Measurements from ENCODE around the gene PKP4.

Gene PKP4

DNA sequence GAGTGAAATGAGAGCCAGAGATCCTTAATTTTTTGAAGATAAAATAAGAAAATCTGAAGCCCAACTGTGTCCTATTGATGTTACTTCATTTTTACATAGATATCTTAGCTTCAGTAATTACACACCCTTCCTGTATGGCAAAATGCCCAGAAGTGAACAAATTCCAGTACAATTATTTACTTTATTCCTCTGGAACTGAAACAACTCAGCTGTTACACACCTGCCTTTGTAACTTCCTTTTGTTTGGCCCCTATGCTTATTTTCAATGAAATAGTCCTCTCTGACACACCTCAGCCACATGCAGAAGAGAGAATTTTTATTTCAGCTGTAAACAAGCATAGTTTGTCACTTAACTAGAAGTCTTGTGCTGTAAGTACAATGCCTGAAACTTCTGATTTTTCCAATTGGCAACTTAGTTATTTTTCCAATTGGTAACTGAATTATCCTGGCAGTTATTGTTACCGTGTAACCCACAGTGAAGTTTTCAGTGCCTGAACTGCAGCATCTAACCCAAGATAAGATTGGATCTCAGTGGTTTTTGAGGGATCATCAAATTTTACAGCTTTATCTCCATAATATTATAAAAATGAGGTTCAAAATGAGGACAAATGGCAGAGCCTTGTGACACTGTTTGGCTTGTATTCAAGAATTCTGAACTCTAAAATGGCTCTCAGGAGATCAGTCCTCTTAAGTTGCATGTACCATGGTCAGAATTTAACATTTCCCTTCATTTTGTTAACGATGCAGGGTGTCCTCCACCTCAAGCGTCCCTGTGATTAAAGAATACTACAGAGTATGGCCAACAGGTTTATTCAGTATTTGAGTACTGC is 82.6 kb downstream of the PKP4 start:
- no peak for DNase-seq (ENCODE audit: low read depth in 1 of 2, low spot score in 1 of 2)

DNA sequence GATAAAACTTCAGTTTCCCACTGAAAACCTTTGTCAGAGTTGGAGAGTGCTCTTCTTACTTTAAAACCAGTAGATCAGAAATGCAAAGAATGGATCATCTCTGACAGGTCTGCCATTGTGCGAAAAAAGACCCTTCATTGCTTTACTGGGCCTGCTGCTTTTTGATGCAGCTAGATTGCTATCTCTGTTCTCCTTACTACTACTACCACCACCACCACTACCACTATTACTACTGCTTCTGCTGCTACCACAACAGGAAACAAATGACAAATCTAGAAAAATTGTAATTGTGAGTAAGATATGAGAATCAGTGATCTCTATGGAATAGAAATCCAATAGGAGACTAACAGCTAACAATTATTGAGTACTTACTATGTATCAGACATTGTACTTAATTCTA is 85.8 kb downstream of the PKP4 start:
- DNase-seq (ENCODE audit: low read depth in 1 of 2, low spot score in 1 of 2) = no peak

DNA sequence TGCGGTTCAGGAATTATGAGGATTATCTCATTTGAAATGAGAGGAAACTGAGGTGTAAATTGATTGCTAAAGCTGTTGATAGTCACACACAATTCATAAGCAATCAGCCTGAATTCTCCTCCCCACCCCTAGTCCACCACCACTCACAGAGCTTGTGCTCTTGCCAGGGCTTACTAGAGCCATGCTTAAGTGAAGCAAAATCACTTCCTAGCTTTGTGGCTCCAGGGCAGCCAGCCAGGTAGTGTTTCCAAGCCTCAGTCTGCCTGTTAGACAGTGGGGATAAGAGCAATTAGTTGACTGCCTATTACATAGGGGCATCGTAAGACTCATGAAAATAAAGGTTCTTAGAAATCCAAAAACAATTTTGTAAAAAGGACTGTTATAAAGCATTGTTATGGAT is 87.2 kb downstream of the PKP4 start:
- no peak for DNase-seq (ENCODE audit: low read depth in 1 of 2, low spot score in 1 of 2)

DNA sequence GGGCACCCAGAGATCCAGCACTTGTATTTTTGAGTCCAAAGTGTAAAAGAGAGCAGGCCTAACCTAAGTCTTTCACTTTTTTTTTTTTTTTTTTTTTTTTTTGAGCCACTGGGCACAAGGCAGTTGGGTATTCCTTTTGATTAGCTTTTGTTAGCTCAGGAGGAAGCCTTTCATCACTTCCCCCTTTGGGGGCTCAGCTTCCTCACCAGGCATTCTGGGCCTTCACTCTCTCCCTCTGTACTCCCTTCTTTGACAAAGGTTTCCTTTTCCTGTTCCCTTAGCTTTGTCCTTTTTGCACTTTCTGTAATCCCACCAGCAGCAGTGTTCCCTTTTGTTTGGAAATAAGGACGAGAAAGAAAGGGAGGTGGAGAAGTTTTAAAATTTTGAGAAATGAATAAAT is 88.2 kb downstream of the PKP4 start:
- DNase-seq (ENCODE audit: low read depth in 1 of 2, low spot score in 1 of 2) = no peak

DNA sequence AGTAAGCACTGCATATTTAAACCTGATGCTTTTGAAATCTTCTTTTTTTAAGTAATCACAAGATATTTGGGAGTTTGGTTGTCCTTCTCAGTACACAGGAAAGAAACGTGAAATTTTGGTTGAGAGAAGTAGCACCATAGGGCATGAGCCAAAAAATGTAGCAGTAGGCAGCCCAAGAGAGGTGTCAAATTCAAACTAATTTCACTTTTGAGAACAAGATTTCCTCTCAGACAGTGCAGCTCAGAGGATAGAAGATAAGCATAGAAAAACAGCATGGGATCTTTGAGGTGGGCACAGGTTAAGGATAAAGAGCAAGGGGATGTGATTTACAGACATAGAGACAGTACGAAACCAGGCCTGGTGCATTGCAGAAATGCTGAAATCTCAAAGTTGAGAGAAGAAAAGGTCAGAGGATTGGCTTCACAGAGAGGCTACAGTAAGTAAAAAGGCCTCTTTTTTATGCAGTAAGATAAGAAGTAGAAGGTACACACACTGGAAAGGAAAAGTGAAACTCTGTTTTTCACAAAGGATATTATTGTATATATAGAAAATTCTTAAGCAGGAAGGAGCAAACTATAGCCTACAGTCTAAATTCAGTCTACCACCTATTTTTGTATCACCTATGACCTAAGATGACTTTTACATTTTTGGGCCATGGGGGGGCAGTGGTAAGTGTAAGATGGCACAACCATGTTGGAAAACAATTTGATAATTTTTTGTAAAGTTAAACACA is 89.8 kb downstream of the PKP4 start:
- DNase-seq (ENCODE audit: low read depth in 1 of 2, low spot score in 1 of 2) = no peak

DNA sequence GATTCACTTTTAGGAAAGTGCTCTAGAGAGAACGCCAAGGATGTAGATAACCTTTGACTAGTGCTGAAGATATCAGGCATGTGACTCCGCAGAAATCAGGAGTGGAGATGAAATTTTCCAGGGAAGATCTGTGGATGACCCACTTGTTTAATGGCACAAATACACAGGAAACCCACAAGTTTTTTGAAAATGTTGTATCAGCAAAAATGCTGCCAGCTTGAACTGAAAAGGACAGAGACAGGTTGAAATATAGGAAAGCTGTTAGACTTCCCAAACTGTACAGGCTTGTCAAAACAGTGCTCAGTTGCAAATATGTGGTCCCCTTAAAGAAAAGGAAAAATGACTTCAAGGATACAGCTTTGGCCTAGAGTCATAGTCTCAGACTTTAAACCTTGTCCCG is 96.5 kb downstream of the PKP4 start:
- DNase-seq (ENCODE audit: low read depth in 1 of 2, low spot score in 1 of 2) = no peak

DNA sequence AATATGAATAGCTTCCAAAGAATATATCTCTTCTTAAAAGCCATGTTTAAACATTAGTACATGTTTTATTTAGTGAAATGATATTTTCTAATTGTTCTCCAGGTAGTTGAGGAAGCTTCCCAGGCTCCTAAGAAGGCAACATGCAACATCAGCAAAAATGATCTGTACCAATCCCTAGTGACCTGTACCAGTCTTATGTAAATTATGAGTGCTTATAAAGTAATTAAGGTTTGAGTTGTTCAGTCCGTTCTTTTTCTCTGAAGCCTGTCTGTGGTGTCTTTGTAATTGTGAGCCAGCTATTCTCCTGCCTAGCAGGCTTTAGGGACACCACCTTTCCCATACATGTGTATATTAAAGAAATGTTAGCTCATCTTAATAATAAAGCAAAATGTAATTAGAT is 98.2 kb downstream of the PKP4 start:
- DNase-seq (ENCODE audit: low read depth in 1 of 2, low spot score in 1 of 2) = no peak

DNA sequence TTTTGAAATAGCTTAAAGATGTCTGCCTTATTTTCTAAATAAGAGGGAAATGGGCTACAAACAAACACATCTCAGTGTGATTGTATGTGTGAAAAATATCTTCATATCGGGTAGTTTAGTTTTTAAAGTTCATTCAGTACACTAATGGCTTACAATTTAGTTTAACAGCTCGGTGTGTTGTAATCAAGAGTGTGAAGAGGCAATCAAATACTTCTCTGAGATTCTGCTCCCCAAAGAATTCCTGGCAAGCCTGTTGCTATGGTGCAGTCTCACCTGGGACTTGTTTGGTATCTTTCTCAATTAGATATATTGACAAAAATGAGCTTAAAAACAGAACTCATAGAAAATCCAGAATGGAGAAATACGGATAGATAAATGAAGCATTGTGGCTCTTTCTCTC is 99.4 kb downstream of the PKP4 start:
- DNase-seq (ENCODE audit: low read depth in 1 of 2, low spot score in 1 of 2) = no peak

DNA sequence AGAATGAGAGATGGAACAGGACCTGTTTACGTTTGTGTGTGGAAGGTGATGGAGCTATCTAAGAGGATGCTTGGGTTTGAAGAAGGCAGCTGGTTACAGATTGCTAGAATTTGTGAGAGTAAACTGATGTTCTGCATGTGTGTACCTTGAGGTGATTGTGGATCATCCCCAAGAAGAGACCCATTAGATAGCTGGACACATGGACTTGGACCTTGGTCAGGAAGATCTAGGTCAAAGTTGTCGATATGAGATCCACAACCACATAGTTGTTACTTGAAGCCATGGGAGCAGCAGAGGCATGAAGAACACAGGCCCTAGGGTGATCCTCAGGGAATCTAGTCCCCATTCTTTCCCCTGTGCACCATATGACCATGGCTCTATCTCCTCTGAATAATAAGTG is 101.0 kb downstream of the PKP4 start:
- no peak for DNase-seq (ENCODE audit: low read depth in 1 of 2, low spot score in 1 of 2)

DNA sequence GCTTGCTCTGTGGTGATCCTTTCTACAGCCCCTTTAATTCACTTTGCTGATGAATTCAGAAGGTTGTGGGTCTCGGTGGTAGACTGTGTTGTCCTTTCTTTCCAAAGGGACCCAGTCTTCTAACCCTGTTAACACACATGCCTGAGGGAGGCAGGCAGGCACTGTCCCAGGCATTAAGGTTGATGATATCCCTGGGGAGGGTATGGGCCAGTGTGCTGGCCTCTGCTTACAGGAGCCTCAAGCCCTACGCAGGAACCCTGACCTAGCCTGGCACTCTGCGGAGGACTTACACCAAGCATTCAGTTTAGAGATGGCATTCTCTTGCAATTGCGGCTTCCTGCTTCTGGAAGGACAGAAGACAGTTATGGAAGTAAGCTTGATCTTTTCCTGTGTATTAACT is 102.5 kb downstream of the PKP4 start:
- no peak for DNase-seq (ENCODE audit: low read depth in 1 of 2, low spot score in 1 of 2)

DNA sequence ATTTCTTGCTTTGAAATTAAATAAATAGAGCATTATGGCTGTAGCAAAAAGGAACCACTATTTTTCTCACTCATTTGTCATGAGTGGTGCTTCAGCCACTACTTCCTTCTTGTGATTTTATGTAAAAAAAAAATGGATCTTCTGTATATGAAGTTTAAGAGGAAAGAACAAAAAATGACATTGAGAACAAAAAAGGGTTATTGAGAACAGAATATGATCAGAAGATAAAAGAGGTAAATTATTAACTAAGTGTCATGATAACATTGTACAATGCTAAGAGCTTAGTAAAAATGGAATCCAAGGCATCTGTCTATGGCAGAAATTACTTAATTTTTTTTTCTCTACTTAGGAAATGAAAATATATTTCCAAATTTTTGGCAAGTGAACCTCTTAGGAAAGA is 103.5 kb downstream of the PKP4 start:
- DNase-seq (ENCODE audit: low read depth in 1 of 2, low spot score in 1 of 2) = no peak

DNA sequence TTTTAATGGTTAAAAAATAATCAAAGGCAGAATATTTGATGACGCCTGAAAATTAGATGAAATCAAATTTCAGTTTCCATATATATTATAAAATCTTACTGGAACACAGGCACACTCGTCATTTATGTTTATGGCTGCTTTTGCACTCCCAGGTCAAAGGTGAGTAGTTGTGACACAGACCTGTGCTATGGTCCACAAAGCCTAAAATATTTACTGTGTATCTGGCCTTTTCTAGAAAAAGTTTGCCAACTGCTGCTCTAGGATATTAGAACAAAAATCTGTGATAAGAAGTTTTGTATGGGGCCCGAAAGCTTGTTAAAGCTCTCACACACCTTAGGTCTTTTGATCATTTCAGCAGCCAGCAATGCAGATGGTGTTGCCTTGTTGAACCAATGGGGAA is 104.3 kb downstream of the PKP4 start:
- no peak for DNase-seq (ENCODE audit: low read depth in 1 of 2, low spot score in 1 of 2)

DNA sequence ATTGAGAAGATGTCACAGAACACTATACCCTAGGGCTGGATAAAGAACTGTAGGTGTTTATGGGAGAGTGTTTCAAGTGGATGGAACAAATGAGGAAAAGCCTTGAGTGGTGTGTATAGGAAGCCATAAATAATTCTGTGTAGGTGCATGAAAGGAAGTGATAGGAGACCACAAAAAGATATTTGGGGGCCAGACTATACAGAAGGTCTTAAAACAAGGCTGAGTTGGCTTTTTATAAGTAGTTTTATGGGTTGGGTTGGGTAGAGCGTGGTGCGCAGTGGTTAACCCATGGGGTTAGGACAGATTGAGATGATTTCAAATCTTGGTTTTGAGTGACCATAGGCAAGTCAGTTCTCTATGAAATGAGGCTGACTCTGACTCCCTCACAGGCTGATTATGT is 110.5 kb downstream of the PKP4 start:
- DNase-seq (ENCODE audit: low read depth in 1 of 2, low spot score in 1 of 2) = no peak

DNA sequence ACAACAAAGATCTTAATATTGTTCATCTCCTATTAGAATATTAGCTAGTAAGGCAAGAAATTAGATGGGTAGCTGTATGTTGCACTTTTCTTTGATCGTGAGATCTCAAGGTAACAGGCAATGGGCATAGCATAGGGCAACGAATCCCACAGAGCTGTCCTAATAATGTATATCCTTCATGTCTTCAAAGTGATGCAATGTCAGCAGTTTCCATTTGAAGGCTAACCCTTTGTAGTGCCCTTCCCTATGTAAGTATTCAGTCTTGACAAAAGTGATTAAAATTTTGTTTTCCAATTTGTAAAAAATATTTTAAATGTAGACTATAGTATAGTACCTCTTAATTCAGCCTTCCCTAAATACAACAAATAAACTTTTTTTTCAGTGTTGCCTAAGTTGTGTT is 112.5 kb downstream of the PKP4 start:
- DNase-seq (ENCODE audit: low read depth in 1 of 2, low spot score in 1 of 2) = no peak

DNA sequence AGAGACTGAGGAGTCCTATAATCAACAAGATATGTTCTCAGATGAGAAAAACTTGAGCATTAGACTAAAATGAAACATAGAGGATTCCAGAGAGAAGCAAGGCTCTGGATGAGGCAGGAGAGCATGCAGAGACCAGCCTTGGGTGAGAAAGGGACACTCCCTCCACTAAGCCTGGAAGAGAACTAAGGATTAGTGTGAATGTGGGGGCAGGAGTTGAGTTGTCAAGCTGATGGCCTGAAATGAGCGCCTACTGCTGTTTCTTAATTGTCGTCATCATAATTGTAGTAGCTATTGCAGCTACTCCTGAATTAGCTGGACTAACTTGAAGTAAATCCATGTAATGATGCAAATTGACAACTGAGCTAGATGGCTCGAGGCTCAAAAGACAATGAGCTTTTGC is 114.1 kb downstream of the PKP4 start:
- DNase-seq (ENCODE audit: low read depth in 1 of 2, low spot score in 1 of 2) = no peak

DNA sequence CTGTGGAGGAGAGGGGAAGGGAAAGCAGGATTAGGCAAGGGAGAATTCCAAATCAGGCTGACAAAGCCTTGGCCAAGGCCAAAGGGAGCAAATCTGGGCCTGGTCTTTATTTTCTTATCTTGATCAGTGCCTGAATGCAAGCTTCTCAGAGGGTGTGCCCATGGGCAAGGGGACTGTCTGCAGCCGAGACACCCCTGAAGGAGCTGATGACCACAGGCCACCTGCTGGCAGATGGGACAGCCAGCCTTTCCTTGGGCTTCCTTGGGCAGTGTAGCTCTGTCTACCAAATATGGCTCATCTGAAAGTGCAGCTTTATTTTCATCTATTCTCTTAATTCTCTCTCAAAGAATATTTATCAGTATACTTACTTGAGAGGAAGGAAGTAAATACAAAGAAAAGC is 117.0 kb downstream of the PKP4 start:
- DNase-seq (ENCODE audit: low read depth in 1 of 2, low spot score in 1 of 2) = no peak

DNA sequence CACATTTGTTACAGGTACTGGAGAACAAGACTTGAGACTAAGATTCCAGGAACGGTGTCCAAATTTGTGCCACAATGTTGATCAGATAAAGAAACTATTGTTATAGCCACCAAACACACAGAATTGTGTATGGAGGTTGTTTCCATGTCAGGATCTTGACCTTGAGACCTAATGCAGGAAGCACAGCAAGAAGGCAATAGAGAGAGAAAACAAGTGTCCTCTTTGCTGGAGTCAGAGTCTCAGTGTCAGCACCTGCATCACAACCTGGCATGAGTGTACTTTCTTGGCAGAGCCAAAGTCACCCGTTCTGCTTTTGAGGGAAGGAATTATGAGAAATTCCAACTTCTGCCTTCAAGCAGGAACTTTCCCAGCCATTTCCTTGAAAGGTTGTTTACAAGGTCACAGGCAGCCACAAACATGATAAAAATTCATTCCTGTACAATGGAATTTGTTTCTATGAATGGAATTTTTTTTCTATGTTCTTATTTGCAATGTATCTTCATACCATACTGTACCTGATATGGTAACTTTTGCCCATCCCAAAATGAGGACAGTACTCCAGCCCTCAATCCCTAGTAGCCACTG is 118.4 kb downstream of the PKP4 start:
- DNase-seq (ENCODE audit: low read depth in 1 of 2, low spot score in 1 of 2) = no peak

DNA sequence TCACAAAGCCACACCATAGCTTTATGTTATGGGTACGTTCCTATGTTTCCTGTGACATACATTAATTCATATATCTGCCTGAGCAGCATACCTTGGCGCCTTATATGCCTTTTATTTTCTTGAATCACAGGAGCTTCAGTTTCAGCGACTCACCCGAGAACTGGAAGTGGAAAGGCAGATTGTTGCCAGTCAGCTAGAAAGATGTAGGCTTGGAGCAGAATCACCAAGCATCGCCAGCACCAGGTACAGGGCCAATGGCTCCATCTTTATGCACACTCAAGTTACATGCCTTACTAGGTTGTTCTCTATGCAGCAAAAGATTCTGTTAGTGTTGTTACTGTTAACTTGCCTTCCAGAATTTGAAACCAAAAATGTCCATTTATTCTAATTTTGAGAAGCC is 120.4 kb downstream of the PKP4 start:
- no peak for DNase-seq (ENCODE audit: low read depth in 1 of 2, low spot score in 1 of 2)

DNA sequence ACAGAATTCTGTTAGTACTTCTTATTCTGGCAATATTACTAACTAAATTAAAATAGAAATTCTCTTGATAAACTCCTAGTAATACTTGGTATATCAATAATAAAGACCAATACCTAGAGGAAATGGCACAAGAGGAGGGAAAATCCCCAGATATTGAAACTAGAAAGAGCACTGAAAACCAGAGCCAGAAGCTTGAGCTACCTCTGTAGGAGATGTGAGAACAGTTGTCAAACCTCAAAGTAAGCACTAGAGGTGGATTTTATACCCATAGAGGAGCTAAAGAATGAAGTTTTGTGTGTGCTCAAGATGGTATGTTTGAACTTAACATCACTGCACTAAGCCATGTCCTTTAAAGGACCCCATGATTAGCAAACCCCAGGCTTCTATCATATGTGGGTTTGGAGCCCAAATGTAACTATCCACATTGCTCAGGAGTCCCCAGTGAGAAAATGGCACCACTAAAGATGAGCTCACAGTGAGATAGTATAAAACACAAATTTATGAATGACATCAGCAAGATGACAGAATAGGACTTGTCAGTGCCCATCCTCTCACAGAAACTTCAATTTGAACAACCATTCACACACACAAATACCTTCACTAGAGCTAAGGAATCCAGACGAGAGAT is 122.1 kb downstream of the PKP4 start:
- no peak for DNase-seq (ENCODE audit: low read depth in 1 of 2, low spot score in 1 of 2)

DNA sequence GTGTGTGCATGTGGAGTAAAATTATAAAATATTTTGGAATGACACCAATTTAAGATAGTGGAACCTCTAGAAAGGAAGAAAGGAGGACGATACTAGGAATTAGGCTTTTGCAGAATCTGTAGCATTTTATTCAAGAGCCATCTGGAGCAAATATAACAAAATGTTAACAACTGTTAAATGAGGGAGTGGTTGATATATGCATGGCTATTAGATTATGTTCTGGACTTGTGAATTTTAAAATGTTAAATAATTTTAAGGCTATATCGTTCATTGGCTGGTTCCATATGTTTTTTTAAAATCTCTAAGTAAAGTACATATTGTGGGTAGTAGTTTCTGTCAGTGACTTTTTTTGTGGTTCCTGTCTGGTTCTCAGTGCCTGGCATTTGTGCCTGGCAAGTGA is 123.2 kb downstream of the PKP4 start:
- DNase-seq (ENCODE audit: low read depth in 1 of 2, low spot score in 1 of 2) = no peak

DNA sequence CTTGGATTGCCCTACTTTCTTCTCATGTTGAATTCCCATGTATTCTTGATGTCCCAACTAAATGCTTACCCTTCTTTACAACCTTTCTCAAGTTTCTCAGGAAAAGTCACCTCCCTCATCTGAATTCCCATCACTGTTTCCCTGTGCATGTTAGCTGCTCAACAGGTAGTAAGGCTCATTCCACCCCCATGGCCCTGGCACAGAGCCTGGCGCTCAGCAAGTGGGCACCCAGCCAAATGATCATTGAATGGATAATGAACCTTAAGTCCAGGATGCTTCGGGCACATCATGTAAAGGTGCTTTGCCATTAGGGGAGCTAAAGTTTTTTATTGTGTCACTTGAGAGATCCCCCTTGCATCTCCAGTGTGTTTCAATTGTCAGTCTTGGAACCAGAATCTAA is 124.0 kb downstream of the PKP4 start:
- DNase-seq (ENCODE audit: low read depth in 1 of 2, low spot score in 1 of 2) = no peak

DNA sequence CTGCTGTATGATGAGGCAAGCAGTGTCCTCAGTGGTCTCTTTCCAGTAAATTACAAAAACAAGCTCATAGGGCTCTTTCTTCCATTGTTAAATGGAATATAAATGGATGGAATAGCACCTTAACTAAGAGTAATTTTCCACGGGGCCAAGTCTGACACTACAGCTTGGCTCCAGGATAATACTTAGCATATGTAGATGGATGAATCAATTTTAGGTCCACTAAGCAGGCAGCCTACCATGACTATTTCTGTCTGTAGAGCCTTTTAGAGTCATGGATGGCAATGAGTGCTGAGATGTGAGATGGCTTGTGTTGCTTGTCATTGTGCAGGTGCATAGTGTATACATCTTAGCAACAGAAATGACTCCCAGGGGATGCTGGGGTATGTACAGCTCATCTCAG is 125.9 kb downstream of the PKP4 start:
- DNase-seq (ENCODE audit: low read depth in 1 of 2, low spot score in 1 of 2) = no peak

All from activated T-helper 1 cell treated with anti-CD3 and anti-CD28 coated beads, Interleukin-2, amount 50 U/mL, for 16 hours (primary cell).